Ovary (tissue), 9 donors: ENCODE data around the gene SEMA5B. TPM values are rescaled to one million over a fixed set of nuclear protein-coding genes. Genes with fewer than 3 reads are reported as not detected.

Source experiments
- DNase-seq, 5 donors: peaks; one replicate each; pipeline ENCODE4 v3.0.0-alpha.2; 2019 to 2020
- H3K27ac ChIP-seq, 2 donors: fragments of 200-600 bp; one replicate each; pipeline versions ENCODE4 v1.5.1 to v1.8.0; 2019 to 2022
- H3K27me3 ChIP-seq: fragments of 200-600 bp; one replicate; pipeline ENCODE4 v1.8.0; 2022
- H3K36me3 ChIP-seq: fragments of 200-600 bp; sonication (generic); one replicate; pipeline ENCODE4 v1.5.1; 2019
- H3K4me1 ChIP-seq: one replicate; pipeline ENCODE4 v1.8.1; 2013; ENCODE audit warnings: mild to moderate bottlenecking, moderate library complexity; ENCODE audit not compliant: insufficient read depth
- H3K4me3 ChIP-seq: fragments of 200-600 bp; sonication (generic); one replicate; pipeline ENCODE4 v1.5.1; 2017
- H3K9me3 ChIP-seq, 2 donors: fragments of 200-600 bp in 1 of 2; sonication (generic) in 1 of 2; one replicate each; pipeline versions ENCODE4 v1.5.1 to v1.8.1; 2013 to 2019; ENCODE audit warnings: mild to moderate bottlenecking in 1 of 2, moderate library complexity in 1 of 2
- CTCF ChIP-seq, 3 donors: fragments of 450-650 bp in 2 of 3; fragments of 200-600 bp in 1 of 3; IDR thresholded peaks; one replicate each; pipeline versions ENCODE4 v1.5.1 to v1.8.0; 2016 to 2022; ENCODE audit warnings: antibody characterized with exemption in 3 of 3, mild to moderate bottlenecking in 1 of 3
- EP300 ChIP-seq: sonication (generic); formaldehyde crosslinking; IDR thresholded peaks from one replicate; pipeline ENCODE4 v1.6.1; 2017; ENCODE audit warnings: antibody characterized with exemption
- POLR2A ChIP-seq: fragments of 450-650 bp; IDR thresholded peaks from one replicate; pipeline ENCODE4 v1.6.1; 2017; ENCODE audit warnings: antibody characterized with exemption, mild to moderate bottlenecking, moderate library complexity
- WGBS, 3 donors: extraction: QIAGEN DNeasy Blood & Tissue Kit in 1 of 3; methylation state at CpG; one replicate each; pipeline versions ENCODE4 v1.1.5 to v1.1.7; 2013 to 2017; 5-methylcytosine and 5-hydroxymethylcytosine counted together
- intact Hi-C, 4 donors: fragments of 100-400 bp; cut with DNase I; formaldehyde crosslinking; loops; one replicate each; pipeline versions ENCODE4 v1.11.0 to v1.15.1; 2022 to 2023
- polyA plus RNA-seq, 2 donors: library from polyadenylated mRNA; stranded (reverse); fragments of 200-250 nt in 1 of 2; fragments of 350-450 nt in 1 of 2; fragmentation: Illumina TruSeq in 1 of 2; extraction: RNeasy Lipid Tissue Mini Kit (QIAGEN cat#74804) in 1 of 2; gene quantifications; one replicate each; pipeline ENCODE4 v1.2.3, GENCODE V29; 2013 to 2014
- total RNA-seq, 7 donors: library from RNA; depleted of rRNA in 2 of 7; stranded (reverse); fragments of >200 nt in 2 of 7; fragmentation: NEBNext Ultra II Directional in 3 of 7; extraction: Animal tissue kit (Norgen Biotek cat#: 25700) in 3 of 7; gene quantifications; one replicate each; pipeline versions ENCODE4 v1.1.0 to v1.2.4, GENCODE V29; 2016 to 2023
- donor health status: DM: no; HTN: no; CAD: no; lungs with moderate emphysema.
- donor health status: DM: no; HTN: no; CAD: no.
- donor health status: Bipolar disorder and iron deficiency.
- donor health status: DM: yes; HTN: yes; CAD: no.
- donor health status: DM: no; HTN: no; CAD: no.
- donor health status: DM: yes; HTN: yes; CAD: no.

The SEMA5B gene
- total and polyA plus RNA-seq, 9 donors, result 0.22 to 3.1 (median 1.3) TPM

GRCh38 chr3:122930063-122930997 is 97.2 kb downstream of the SEMA5B start:
- Histone ChIP-seq H3K4me3 (no peak overlapping the region), H3K4me1 (no peaks in the 10 kb centered on the region), H3K36me3 (no peaks in the 10 kb centered on the region), H3K27me3 (no peaks in the 10 kb centered on the region), H3K27ac (no peak overlapping the region), H3K9me3 (no peaks in the 10 kb centered on the region)
- 55 to 70% (median 61%) methylated on average over 14 of the region's 14 CpGs for WGBS, 3 donors
- TF ChIP-seq CTCF (IDR thresholded peaks at IDR 0.05), result no peak
- no peak for DNase-seq
- intact Hi-C loops, result no loop called here

GRCh38 chr3:122929188-122930062 is 98.1 kb downstream of the SEMA5B start:
- DNase-seq, result no peak
- H3K36me3 ChIP-seq, result no peaks in the 10 kb centered on the region
- H3K9me3 ChIP-seq, result no peaks in the 10 kb centered on the region
- 52 to 60% (median 57%) methylated on average over 12 of the region's 12 CpGs for WGBS, 3 donors
- H3K27ac ChIP-seq, result no peak overlapping the region
- H3K27me3 ChIP-seq, result no peaks in the 10 kb centered on the region
- no peak for TF ChIP-seq POLR2A
- TF ChIP-seq CTCF (IDR thresholded peaks at IDR 0.05), result no peak
- no peak for TF ChIP-seq EP300
- H3K4me3 ChIP-seq, result no peak overlapping the region
- no peaks in the 10 kb centered on the region for H3K4me1 ChIP-seq
- intact Hi-C loops, result no loop called here

GRCh38 chr3:122928396-122929187 is 99.0 kb downstream of the SEMA5B start:
- Histone ChIP-seq H3K36me3 (no peaks in the 10 kb centered on the region), H3K9me3 (no peaks in the 10 kb centered on the region), H3K27ac (no peak overlapping the region), H3K4me1 (no peaks in the 10 kb centered on the region), H3K4me3 (no peak overlapping the region), H3K27me3 (no peaks in the 10 kb centered on the region)
- TF ChIP-seq CTCF (IDR thresholded peaks at IDR 0.05) (no peak), POLR2A (no peak), EP300 (no peak)
- 82 to 87% (median 83%) methylated on average over 24 of the region's 24 CpGs for WGBS, 3 donors
- intact Hi-C loops, result no loop called here
- DNase-seq, result no peak

GRCh38 chr3:122927726-122928125 is 99.8 kb downstream of the SEMA5B start:
- no peaks in the 10 kb centered on the region for H3K36me3 ChIP-seq
- no peak for DNase-seq
- 88 to 94% (median 91%) methylated on average over 10 of the region's 10 CpGs for WGBS, 3 donors

More at GRCh38 chr3:122927726-122928125, 99.8 kb downstream of the SEMA5B start:
- Histone ChIP-seq H3K4me3 (no peak overlapping the region), H3K27me3 (no peaks in the 10 kb centered on the region), H3K9me3 (no peaks in the 10 kb centered on the region), H3K27ac (no peak overlapping the region), H3K4me1 (no peaks in the 10 kb centered on the region)
- TF ChIP-seq POLR2A (no peak), CTCF (IDR thresholded peaks at IDR 0.05) (no peak), EP300 (no peak)
- intact Hi-C loops, result no loop called here
